CD14-positive monocyte (primary cell): ENCODE data around the gene NAA25. TPM values are rescaled to one million over a fixed set of nuclear protein-coding genes. Genes with fewer than 3 reads are reported as not detected.

Source experiments
- DNase-seq, 3 donors: peaks; one replicate each; pipeline ENCODE4 v3.0.0-alpha.2; 2011 to 2022
- H2AFZ ChIP-seq: 2 replicates; pipeline ENCODE4 v1.6.0; 2012; ENCODE audit warnings: mild to moderate bottlenecking, low read depth, low read length, inconsistent platforms; ENCODE audit not compliant: insufficient read depth, poor library complexity, severe bottlenecking
- H3K27ac ChIP-seq, 2 donors: 1 replicate in 1 of 2; 2 replicates in 1 of 2; pipeline ENCODE4 v1.5.1; 2012 to 2013; ENCODE audit warnings: low read length in 2 of 2, control low read depth in 1 of 2, inconsistent platforms in 1 of 2, low read depth in 1 of 2, mild to moderate bottlenecking in 1 of 2
- H3K27me3 ChIP-seq, 2 donors: one replicate each; pipeline versions ENCODE4 v1.6.0 to v1.6.1; 2011 to 2013; ENCODE audit warnings: low read length in 2 of 2; ENCODE audit not compliant: control insufficient read depth in 2 of 2, insufficient read depth in 2 of 2
- H3K36me3 ChIP-seq, 2 donors: replicated peaks in 1 of 2; 1 replicate in 1 of 2; 2 replicates in 1 of 2; pipeline versions ENCODE4 v1.5.1 to v1.6.1; 2012 to 2013; ENCODE audit warnings: low read length in 2 of 2, control low read depth in 1 of 2, inconsistent platforms in 1 of 2, mild to moderate bottlenecking in 1 of 2; ENCODE audit not compliant: insufficient read depth in 2 of 2, control insufficient read depth in 1 of 2
- H3K4me1 ChIP-seq, 2 donors: 1 replicate in 1 of 2; 2 replicates in 1 of 2; pipeline versions ENCODE4 v1.5.1 to v1.6.1; 2012 to 2013; ENCODE audit warnings: low read length in 2 of 2, control low read depth in 1 of 2, inconsistent platforms in 1 of 2, mild to moderate bottlenecking in 1 of 2, moderate library complexity in 1 of 2; ENCODE audit not compliant: insufficient read depth in 2 of 2, control insufficient read depth in 1 of 2
- H3K4me2 ChIP-seq: replicated peaks from 2 replicates; pipeline ENCODE3; 2012; ENCODE audit warnings: low read length, moderate library complexity, mild to moderate bottlenecking; ENCODE audit not compliant: poor library complexity, severe bottlenecking; ENCODE audit errors: extremely low read depth
- H3K4me3 ChIP-seq, 3 experiments: fragments of 200-600 bp in 1 of 3; sonication (generic) in 1 of 3; replicated peaks in 1 of 3; 1 replicate in 2 of 3; 2 replicates in 1 of 3; pipeline ENCODE4 v1.5.1; 2011 to 2013; ENCODE audit warnings: low read length in 3 of 3, mild to moderate bottlenecking in 3 of 3, control low read depth in 2 of 3, low read depth in 2 of 3, inconsistent platforms in 1 of 3, moderate library complexity in 1 of 3
- H3K79me2 ChIP-seq: 2 replicates; pipeline ENCODE4 v1.6.0; 2012; ENCODE audit warnings: mild to moderate bottlenecking, control low read depth, inconsistent platforms, low read length, moderate library complexity; ENCODE audit not compliant: insufficient read depth
- H3K9ac ChIP-seq: 2 replicates; pipeline ENCODE4 v1.6.0; 2017; ENCODE audit warnings: low read length, mild to moderate bottlenecking; ENCODE audit not compliant: insufficient read depth, poor library complexity, severe bottlenecking
- H3K9me3 ChIP-seq, 2 donors: replicated peaks in 1 of 2; 1 replicate in 1 of 2; 2 replicates in 1 of 2; pipeline versions ENCODE4 v1.5.1 to v1.6.1; 2012 to 2013; ENCODE audit warnings: low read length in 2 of 2, control low read depth in 1 of 2; ENCODE audit not compliant: control insufficient read depth in 1 of 2, insufficient read depth in 1 of 2
- H4K20me1 ChIP-seq: 2 replicates; pipeline ENCODE4 v1.6.0; 2012; ENCODE audit warnings: mild to moderate bottlenecking, low read length, control low read depth, moderate library complexity; ENCODE audit not compliant: insufficient read depth
- H3K27ac Mint-ChIP-seq, 7 donors: one replicate each; pipeline ENCODE4 v1.8.0; 2020; ENCODE audit warnings: mild to moderate bottlenecking in 7 of 7, mixed read lengths in 7 of 7, moderate library complexity in 6 of 7, inconsistent platforms in 2 of 7
- H3K27me3 Mint-ChIP-seq, 3 donors: one replicate each; pipeline ENCODE4 v1.8.0; 2021 to 2022; ENCODE audit warnings: low read depth in 3 of 3, mild to moderate bottlenecking in 3 of 3, mixed read lengths in 3 of 3, moderate library complexity in 3 of 3, inconsistent platforms in 1 of 3
- H3K36me3 Mint-ChIP-seq, 2 donors: one replicate each; pipeline ENCODE4 v1.8.0; 2020; ENCODE audit warnings: mixed read lengths in 2 of 2, inconsistent platforms in 1 of 2, mild to moderate bottlenecking in 1 of 2
- H3K4me1 Mint-ChIP-seq: one replicate; pipeline ENCODE4 v1.8.0; 2020; ENCODE audit warnings: mild to moderate bottlenecking, mixed read lengths
- H3K4me3 Mint-ChIP-seq, 2 donors: one replicate each; pipeline ENCODE4 v1.8.0; 2020; ENCODE audit warnings: mild to moderate bottlenecking in 2 of 2, mixed read lengths in 2 of 2, moderate library complexity in 1 of 2
- H3K9me3 Mint-ChIP-seq, 7 donors: one replicate each; pipeline ENCODE4 v1.8.0; 2020 to 2022; ENCODE audit warnings: mixed read lengths in 7 of 7, mild to moderate bottlenecking in 6 of 7, moderate library complexity in 6 of 7, inconsistent platforms in 2 of 7
- CTCF ChIP-seq: fragments of 200-600 bp; IDR thresholded peaks from one replicate; pipeline ENCODE4 v1.8.0; 2022; ENCODE audit warnings: antibody characterized with exemption, mild to moderate bottlenecking
- WGBS: methylation state at CpG from one replicate; pipeline ENCODE4 v1.1.5; 2013; ENCODE audit warnings: missing lambda C conversion rate; ENCODE audit not compliant: insufficient coverage; 5-methylcytosine and 5-hydroxymethylcytosine counted together
- intact Hi-C, 2 donors: fragments of 100-400 bp; cut with micrococcal nuclease; formaldehyde crosslinking; loops; one replicate each; pipeline versions ENCODE4 v1.15.0 to v1.15.1; 2023
- polyA plus RNA-seq, 3 donors: library from polyadenylated mRNA; depleted of rRNA in 1 of 3; unstranded in 2 of 3; stranded (reverse) in 1 of 3; fragments of 300-500 nt in 2 of 3; fragments of >200 nt in 1 of 3; fragmentation: Illumina TruSeq in 2 of 3; gene quantifications; 1 replicate in 2 of 3; 2 replicates in 1 of 3; pipeline ENCODE4 v1.2.3, GENCODE V29; 2012 to 2021

Gene NAA25
- polyA plus RNA-seq, 3 donors, result 4.3 to 7.9 (median 7.3) TPM

DNA sequence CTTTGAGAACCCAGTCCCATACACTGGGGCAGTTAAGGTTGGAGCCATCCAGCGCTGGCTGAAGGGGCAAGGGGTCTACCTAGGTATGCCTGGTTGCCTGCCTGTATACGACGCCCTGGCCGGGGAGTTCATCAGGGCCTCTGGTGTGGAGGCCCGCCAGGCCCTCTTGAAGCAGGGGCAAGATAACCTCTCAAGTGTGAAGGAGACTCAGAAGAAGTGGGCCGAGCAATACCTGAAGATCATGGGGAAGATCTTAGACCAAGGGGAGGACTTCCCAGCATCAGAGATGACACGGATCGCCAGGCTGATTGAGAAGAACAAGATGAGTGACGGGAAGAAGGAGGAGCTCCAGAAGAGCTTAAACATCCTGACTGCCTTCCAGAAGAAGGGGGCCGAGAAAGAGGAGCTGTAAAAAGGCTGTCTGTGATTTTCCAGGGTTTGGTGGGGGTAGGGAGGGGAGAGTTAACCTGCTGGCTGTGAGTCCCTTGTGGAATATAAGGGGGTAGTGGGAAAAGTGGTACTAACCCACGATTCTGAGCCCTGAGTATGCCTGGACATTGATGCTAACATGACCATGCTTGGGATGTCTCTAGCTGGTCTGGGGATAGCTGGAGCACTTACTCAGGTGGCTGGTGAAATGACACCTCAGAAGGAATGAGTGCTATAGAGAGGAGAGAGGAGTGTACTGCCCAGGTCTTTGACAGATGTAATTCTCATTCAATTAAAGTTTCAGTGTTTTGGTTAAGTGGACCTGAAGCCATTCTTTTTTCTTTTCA lies 86.2 kb downstream of the NAA25 start:
- Histone ChIP-seq H3K36me3 (peaks cover 61 to 83% of the 10 kb centered on the region in 2 donors), H3K4me1 (peaks cover 4 to 10% of the 10 kb centered on the region in 2 donors), H3K9ac (no peak overlapping the region), H4K20me1 (peaks cover 89% of the 10 kb centered on the region), H3K4me3 (no peak overlapping the region), H3K4me2 (no peak overlapping the region), H3K9me3 (no peaks in the 10 kb centered on the region), H2AFZ (no peak overlapping the region), H3K27ac (peak overlapping the region in 1 of 2 donors; percentile 50), H3K27me3 (no peaks in the 10 kb centered on the region), H3K79me2 (peaks cover 71% of the 10 kb centered on the region)
- peaks cover 24% of the 10 kb centered on the region for H3K4me1 Mint-ChIP-seq
- DNase-seq, result no peak
- H3K27me3 Mint-ChIP-seq, result no peaks in the 10 kb centered on the region
- peaks cover 56 to 80% of the 10 kb centered on the region in 2 donors for H3K36me3 Mint-ChIP-seq
- no peaks in the 10 kb centered on the region for H3K9me3 Mint-ChIP-seq
- TF ChIP-seq CTCF, result no peak
- no peak overlapping the region for H3K4me3 Mint-ChIP-seq
- intact Hi-C loops, result no loop called here
- WGBS, result 98% methylated on average over 11 of the region's 11 CpGs
- peak overlapping the region in 4 of 7 donors; percentile 42 to 72 (median 57) for H3K27ac Mint-ChIP-seq

- peaks cover 27% of the 10 kb centered on the region for H3K4me1 Mint-ChIP-seq
- TF ChIP-seq CTCF, result no peak
- H3K9me3 ChIP-seq, result no peaks in the 10 kb centered on the region
- peaks cover 100% of the 10 kb centered on the region for H4K20me1 ChIP-seq
- no peak overlapping the region for H3K27ac ChIP-seq
- peaks cover 85% of the 10 kb centered on the region for H3K79me2 ChIP-seq
- H2AFZ ChIP-seq, result no peak overlapping the region
- H3K4me3 Mint-ChIP-seq, result no peak overlapping the region
- H3K36me3 Mint-ChIP-seq, result peaks cover 58 to 87% of the 10 kb centered on the region in 2 donors
- 95% methylated on average over 5 of the region's 8 CpGs for WGBS
- peaks cover 0 to under 1% (median 0%) of the 10 kb centered on the region in 7 donors for H3K9me3 Mint-ChIP-seq
- peaks cover 6 to 12% of the 10 kb centered on the region in 2 donors for H3K4me1 ChIP-seq
- H3K27me3 ChIP-seq, result no peaks in the 10 kb centered on the region
- H3K27ac Mint-ChIP-seq, result peak overlapping the region in 1 of 7 donors; percentile 28
- DNase-seq, result no peak
- H3K36me3 ChIP-seq, result peaks cover 68 to 91% of the 10 kb centered on the region in 2 donors
- no peak overlapping the region for H3K4me2 ChIP-seq
- no peaks in the 10 kb centered on the region for H3K27me3 Mint-ChIP-seq
- no peak overlapping the region for H3K4me3 ChIP-seq
- H3K9ac ChIP-seq, result no peak overlapping the region
- intact Hi-C loops, result no loop called here
These were observed 87.6 kb downstream of the NAA25 start for GRCh38 chr12:112020947-112021457.
